MM.1S (cell line): Measurements from ENCODE around the gene CNTN1.

ENCODE experiments used
- CTCF ChIP-seq: fragments of 300-600 bp; sonication (generic); IDR thresholded peaks from 2 replicates; pipeline ENCODE4 v1.5.1; 2016; ENCODE audit warnings: antibody characterized with exemption, low read length, mixed read lengths
- EZH2 ChIP-seq: fragments of 300-600 bp; sonication (generic); optimal IDR thresholded peaks from 2 replicates; pipeline ENCODE3; 2017; ENCODE audit warnings: low read depth, mild to moderate bottlenecking, antibody characterized with exemption, low read length, mixed read lengths
- EZH2phosphoT487 ChIP-seq: fragments of 300-600 bp; sonication (generic); IDR thresholded peaks from 2 replicates; pipeline ENCODE4 v1.6.1; 2018; ENCODE audit warnings: antibody characterized with exemption, low read length

- TF ChIP-seq CTCF (no peak), EZH2 (no peak), EZH2phosphoT487 (no peak)
Observed at GRCh38 chr12:40889329-40889728, 197.1 kb downstream of the CNTN1 start.
